DMS153 (cell line): ENCODE data around the gene ALOX12B.
"Not testable (repeated sequence)": the region's sequence is repeated elsewhere in the genome, so short reads cannot be mapped to it uniquely, and the experiment has no call there.

ENCODE experiments used
- DNase-seq: peaks from one replicate; lab custom pipeline; 2025; lab: John Stamatoyannopoulos, UW

The ALOX12B gene

GRCh38 chr17:8063761-8064534 lies 23.6 kb downstream of the ALOX12B start:
- DNase-seq = no peak

- no peak for DNase-seq
These were observed 24.6 kb downstream of the ALOX12B start for GRCh38 chr17:8062807-8063483.

GRCh38 chr17:8062435-8062806 lies 25.1 kb downstream of the ALOX12B start:
- DNase-seq = no peak

DNA sequence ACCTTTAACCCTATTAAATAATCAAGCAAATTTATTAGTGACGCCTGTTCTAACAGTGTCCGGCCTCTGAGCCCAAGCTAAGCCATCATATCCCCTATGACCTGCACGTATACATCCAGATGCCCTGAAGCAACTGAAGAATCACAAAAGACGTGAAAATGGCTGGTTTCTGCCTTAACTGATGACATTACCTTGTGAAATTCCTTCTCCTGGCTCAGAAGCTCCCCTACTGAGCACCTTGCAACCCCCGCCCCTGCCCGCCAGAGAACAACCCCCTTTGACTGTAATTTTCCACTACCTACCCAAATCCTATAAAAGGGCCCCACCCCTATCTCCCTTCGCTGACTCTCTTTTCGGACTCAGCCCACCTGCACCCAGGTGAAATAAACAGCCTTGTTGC lies 25.7 kb downstream of the ALOX12B start:
- not testable (repeated sequence) for DNase-seq

DNA sequence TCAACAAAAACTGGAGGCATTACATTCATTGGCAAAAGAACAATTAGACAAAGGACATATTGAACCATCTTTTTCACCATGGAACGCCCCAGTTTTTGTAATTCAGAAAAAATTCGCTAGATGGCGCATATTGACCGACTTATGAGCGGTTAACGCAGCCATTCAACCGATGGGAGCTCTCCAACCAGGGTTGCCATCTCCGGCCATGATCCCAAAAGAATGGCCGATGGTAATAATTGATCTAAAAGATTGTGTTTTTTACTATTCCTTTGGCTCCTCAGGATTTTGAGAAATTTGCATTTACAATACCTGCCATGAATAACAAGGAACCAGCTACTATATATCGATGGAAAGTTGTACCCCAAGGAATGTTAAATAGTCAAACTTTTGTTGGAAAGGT lies 27.2 kb downstream of the ALOX12B start:
- DNase-seq = peak; percentile 33

GRCh38 chr17:8059131-8059530 lies 28.4 kb downstream of the ALOX12B start:
- DNase-seq = no peak

GRCh38 chr17:8057691-8058114 lies 29.8 kb downstream of the ALOX12B start:
- peak; percentile 30 for DNase-seq

DNA sequence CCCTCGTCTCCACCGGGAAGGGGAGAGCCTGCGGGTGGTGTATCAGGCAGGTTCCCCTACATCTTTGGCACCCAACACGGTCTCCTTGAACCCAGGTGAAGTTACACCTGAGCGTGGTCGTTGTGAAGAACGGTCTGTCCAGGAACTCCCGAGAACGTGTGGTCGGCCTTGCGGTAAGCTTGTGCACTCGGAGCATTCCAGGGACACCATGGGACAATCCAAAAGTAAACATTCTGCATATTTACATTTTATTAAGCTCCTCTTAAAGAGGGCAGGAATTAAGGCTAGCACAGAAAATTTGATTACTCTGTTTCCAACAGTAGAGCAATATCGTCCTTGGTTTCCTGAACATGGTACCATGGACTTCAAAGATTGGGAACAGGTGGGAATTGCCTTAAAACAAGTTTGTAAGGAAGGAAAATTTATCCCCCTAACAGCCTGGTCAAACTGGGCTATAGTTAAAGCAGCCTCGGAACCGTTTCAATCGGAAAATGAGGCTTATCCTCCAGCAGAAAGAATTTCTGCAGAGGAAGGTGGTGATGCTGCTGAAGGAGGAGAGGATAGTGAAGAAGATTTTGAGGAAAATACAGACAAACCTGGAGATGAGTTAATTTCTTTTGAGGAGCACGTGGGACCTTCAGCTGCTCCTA lies 30.4 kb downstream of the ALOX12B start:
- DNase-seq = no peak

DNA sequence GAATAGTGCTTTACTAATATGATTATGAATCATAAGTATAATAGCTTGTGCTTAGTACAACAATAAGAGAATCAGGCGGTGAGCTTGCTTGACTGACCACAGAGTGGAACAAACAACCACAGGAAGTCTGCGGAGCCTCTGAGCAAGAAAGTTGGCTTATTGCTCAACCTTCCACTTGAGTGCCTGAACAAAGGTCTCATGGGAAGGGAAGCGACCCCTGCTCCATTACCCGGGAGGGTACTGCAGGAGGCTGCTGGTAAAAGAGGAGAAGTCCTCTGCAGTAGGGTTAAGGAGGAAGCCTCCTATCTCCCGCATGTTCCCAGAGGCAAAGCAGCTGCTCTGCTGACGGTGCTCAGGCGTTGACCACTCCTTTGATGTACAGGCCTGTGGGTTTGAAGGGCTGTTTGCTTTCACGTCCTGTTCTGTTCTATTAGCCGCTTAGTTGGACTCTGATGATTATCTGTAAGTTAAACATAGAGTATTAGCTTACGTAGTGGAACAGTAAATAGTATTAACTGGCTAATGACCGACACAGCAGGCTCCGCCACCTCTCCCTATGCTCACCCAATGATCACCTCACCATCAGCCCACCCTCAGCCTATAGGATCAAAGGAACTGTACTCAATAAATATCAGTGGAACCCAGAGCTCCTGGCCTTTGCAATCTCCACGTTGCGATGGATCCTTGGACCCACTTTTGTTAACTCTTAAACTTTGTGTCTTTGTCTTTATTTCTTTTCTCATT lies 31.1 kb downstream of the ALOX12B start:
- no peak for DNase-seq

- DNase-seq = no peak
These were observed 31.7 kb downstream of the ALOX12B start for GRCh38 chr17:8055851-8056231.

DNA sequence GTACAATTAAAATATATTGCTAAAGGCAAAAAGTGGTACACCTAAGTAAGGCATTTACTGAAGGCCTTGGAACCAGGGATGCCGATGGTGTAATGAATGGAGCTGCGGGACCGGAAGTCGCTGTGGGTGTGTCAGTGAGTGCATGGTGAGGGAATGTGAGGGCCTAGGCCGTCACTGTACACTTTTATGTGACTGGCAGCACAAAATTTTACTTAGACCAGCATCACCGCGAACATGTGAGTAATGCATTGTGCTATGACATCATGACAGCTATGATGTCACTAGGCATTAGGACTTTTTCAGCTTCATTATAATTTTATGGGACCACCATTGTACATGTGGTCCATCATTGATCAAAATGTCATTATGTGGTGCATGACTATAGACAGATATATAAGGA lies 33.9 kb downstream of the ALOX12B start:
- DNase-seq = no peak

- no peak for DNase-seq
These were observed 35.0 kb downstream of the ALOX12B start for GRCh38 chr17:8052256-8053252.

- DNase-seq = no peak
These were observed 35.7 kb downstream of the ALOX12B start for GRCh38 chr17:8051831-8052230.

DNA sequence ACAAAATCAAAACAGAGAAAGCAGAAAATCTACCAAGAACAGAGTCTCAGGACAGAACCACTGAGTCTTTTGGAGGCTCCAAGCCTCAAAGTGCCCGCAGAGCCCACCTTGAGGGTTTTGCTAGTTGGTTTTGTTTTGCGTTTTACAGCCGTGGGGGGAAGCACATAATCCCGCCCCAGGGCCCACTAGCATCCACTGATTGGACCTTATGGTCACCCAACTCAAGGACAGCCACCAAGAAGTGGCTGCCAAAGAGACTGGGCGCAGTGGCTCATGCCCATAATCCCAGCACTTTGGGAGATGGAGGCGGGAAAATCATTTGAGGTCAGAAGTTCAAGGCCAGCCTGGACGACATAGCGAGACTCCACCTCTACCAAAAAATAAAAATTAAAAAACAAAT lies 38.8 kb downstream of the ALOX12B start:
- no peak for DNase-seq

GRCh38 chr17:8048236-8048635 lies 39.3 kb downstream of the ALOX12B start:
- DNase-seq = no peak

- no peak for DNase-seq
These were observed 39.8 kb downstream of the ALOX12B start for GRCh38 chr17:8047769-8048110.

GRCh38 chr17:8046929-8047768 lies 40.4 kb downstream of the ALOX12B start:
- no peak for DNase-seq

GRCh38 chr17:8046306-8046928 lies 41.1 kb downstream of the ALOX12B start:
- no peak for DNase-seq

DNA sequence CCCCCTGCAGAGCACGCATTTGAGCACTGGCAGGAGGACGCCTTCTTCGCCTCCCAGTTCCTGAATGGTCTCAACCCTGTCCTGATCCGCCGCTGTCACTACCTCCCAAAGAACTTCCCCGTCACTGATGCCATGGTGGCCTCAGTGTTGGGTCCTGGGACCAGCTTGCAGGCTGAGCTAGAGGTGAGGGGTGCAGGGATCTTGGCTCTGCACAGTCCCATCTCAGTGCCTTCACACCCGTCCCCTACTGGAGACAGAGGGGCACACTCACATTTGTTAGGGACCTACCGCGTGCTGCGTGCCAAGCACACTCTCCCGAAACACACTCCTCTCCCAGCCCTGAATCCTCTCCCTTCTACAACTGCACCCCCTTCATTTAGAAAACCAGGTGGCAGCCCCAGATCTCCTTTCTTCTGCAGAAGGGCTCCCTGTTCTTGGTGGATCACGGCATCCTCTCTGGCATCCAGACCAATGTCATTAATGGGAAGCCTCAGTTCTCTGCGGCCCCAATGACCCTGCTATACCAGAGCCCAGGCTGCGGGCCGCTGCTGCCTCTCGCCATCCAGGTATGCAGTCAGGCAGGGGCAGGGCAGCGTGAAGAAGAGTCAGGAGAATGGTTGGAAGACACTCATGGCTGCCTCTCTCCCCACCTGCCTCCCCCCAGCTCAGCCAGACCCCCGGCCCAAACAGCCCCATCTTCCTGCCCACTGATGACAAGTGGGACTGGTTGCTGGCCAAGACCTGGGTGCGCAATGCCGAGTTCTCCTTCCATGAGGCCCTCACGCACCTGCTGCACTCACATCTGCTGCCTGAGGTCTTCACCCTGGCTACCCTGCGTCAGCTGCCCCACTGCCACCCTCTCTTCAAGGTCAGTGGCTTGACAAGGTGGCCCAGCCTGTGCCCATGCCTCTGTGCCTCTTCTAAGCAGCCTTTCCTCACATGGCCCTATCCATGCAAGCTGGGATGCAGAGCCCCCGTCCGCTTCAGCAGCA lies 42.4 kb downstream of the ALOX12B start:
- no peak for DNase-seq
